H1 (cell line): ENCODE results near the gene RAD52. TPM values are rescaled to one million over a fixed set of nuclear protein-coding genes. Genes with fewer than 3 reads are reported as not detected.

Source experiments
- CTCF ChIA-PET: fragments of 300-600 bp; sonication (Branson Sonifier 250); formaldehyde crosslinking; loops from one replicate; lab custom pipeline; 2021; ENCODE audit not compliant: partially characterized antibody; lab: Charles Lee
- POLR2A ChIA-PET: fragments of 300-600 bp; sonication (Branson Sonifier 250); formaldehyde crosslinking; loops from one replicate; lab custom pipeline; 2021; ENCODE audit warnings: inconsistent platforms; ENCODE audit not compliant: partially characterized antibody; lab: Charles Lee
- DNase-seq, 2 experiments: peaks; one replicate each; pipeline versions ENCODE4 v3.0.0 to v3.0.0-alpha.2; 2010 to 2022; ENCODE audit warnings: low spot score in 2 of 2, low read depth in 1 of 2, mixed read lengths in 1 of 2
- FAIRE-seq: peaks from 2 replicates; lab custom pipeline; 2011; peaks lifted over from hg19 to GRCh38; lab: Jason Lieb, UNC
- H2AFZ ChIP-seq: 2 replicates; pipeline ENCODE4 v1.8.1; 2012; ENCODE audit warnings: low read length, inconsistent platforms
- H2AK5ac ChIP-seq: 2 replicates; pipeline ENCODE4 v1.6.1; 2013; ENCODE audit warnings: low read depth, low read length
- H2BK120ac ChIP-seq: replicated peaks from 2 replicates; pipeline ENCODE3; 2013; ENCODE audit warnings: low read depth, low read length, inconsistent platforms
- H2BK12ac ChIP-seq: 2 replicates; pipeline ENCODE4 v1.6.1; 2013; ENCODE audit warnings: low read depth, low read length
- H2BK15ac ChIP-seq: 2 replicates; pipeline ENCODE4 v1.6.1; 2013; ENCODE audit warnings: low read length
- H2BK20ac ChIP-seq: 2 replicates; pipeline ENCODE4 v1.6.1; 2013; ENCODE audit warnings: low read length
- H2BK5ac ChIP-seq: 2 replicates; pipeline ENCODE4 v1.6.1; 2013; ENCODE audit warnings: low read depth, low read length
- H3K14ac ChIP-seq: 2 replicates; pipeline ENCODE4 v1.6.1; 2013; ENCODE audit warnings: inconsistent platforms; ENCODE audit not compliant: insufficient read length
- H3K18ac ChIP-seq: 2 replicates; pipeline ENCODE4 v1.6.1; 2013; ENCODE audit warnings: low read length; ENCODE audit errors: extremely low read depth
- H3K23ac ChIP-seq: 2 replicates; pipeline ENCODE4 v1.6.1; 2013; ENCODE audit warnings: inconsistent platforms; ENCODE audit not compliant: insufficient read length
- H3K23me2 ChIP-seq: 2 replicates; pipeline ENCODE4 v1.6.1; 2013; ENCODE audit warnings: low read depth, low read length
- H3K27ac ChIP-seq: 2 replicates; pipeline ENCODE4 v1.6.1; 2011; ENCODE audit warnings: low read depth, low read length, inconsistent platforms
- H3K27me3 ChIP-seq, 4 experiments: replicated peaks in 1 of 4; 1 replicate in 1 of 4; 2 replicates in 3 of 4; pipeline versions ENCODE4 v1.6.1 to v1.8.1; 2011 to 2013; ENCODE audit warnings: low read length in 3 of 4, mild to moderate bottlenecking in 3 of 4, inconsistent platforms in 2 of 4, mixed read lengths in 2 of 4, moderate library complexity in 1 of 4; ENCODE audit not compliant: control insufficient read depth in 3 of 4, insufficient read depth in 3 of 4; ENCODE audit errors: extremely low read depth in 1 of 4
- H3K36me3 ChIP-seq, 4 experiments: 2 replicates each; pipeline versions ENCODE4 v1.6.1 to v1.8.1; 2011 to 2013; ENCODE audit warnings: mild to moderate bottlenecking in 4 of 4, low read length in 3 of 4, moderate library complexity in 2 of 4, control low read depth in 1 of 4, inconsistent platforms in 1 of 4; ENCODE audit not compliant: insufficient read depth in 4 of 4, control insufficient read depth in 2 of 4
- H3K4ac ChIP-seq: replicated peaks from 2 replicates; pipeline ENCODE3; 2013; ENCODE audit warnings: low read length, low read depth, mixed read lengths, inconsistent platforms; ENCODE audit not compliant: insufficient read length
- H3K4me1 ChIP-seq, 4 experiments: replicated peaks in 1 of 4; 1 replicate in 1 of 4; 2 replicates in 3 of 4; pipeline versions ENCODE4 v1.6.1 to v1.8.1; 2011 to 2013; ENCODE audit warnings: low read length in 3 of 4, inconsistent platforms in 2 of 4, mixed read lengths in 1 of 4; ENCODE audit not compliant: insufficient read depth in 4 of 4, control insufficient read depth in 3 of 4
- H3K4me2 ChIP-seq, 2 experiments: 2 replicates each; pipeline versions ENCODE4 v1.6.1 to v1.8.1; 2011 to 2013; ENCODE audit warnings: low read depth in 2 of 2, low read length in 2 of 2, control low read depth in 1 of 2, inconsistent platforms in 1 of 2, mild to moderate bottlenecking in 1 of 2; ENCODE audit not compliant: insufficient read depth in 1 of 2
- H3K4me3 ChIP-seq, 4 experiments: fragments of 200-600, 300-600 bp in 1 of 4; sonication (generic), shearing (Covaris generic), sonication (Bioruptor Twin) in 1 of 4; 2 replicates each; pipeline versions ENCODE4 v1.5.1 to v1.8.1; 2011 to 2016; ENCODE audit warnings: low read length in 4 of 4, low read depth in 3 of 4, control low read depth in 2 of 4, inconsistent platforms in 2 of 4, mild to moderate bottlenecking in 2 of 4, mixed read lengths in 1 of 4, moderate library complexity in 1 of 4; ENCODE audit not compliant: insufficient read depth in 2 of 4; ENCODE audit errors: extremely low read depth in 1 of 4
- H3K56ac ChIP-seq: replicated peaks from 2 replicates; pipeline ENCODE3; 2013; ENCODE audit warnings: low read depth, mild to moderate bottlenecking, mixed read lengths, low read length, inconsistent platforms; ENCODE audit not compliant: insufficient read length
- H3K79me1 ChIP-seq: 2 replicates; pipeline ENCODE4 v1.6.1; 2013; ENCODE audit warnings: low read depth, low read length, control low read depth
- H3K79me2 ChIP-seq, 2 experiments: 2 replicates each; pipeline versions ENCODE4 v1.6.1 to v1.8.1; 2012 to 2013; ENCODE audit warnings: low read length in 2 of 2, mild to moderate bottlenecking in 2 of 2, inconsistent platforms in 1 of 2; ENCODE audit not compliant: insufficient read depth in 2 of 2, control insufficient read depth in 1 of 2
- H3K9ac ChIP-seq, 4 experiments: replicated peaks in 1 of 4; 1 replicate in 1 of 4; 2 replicates in 3 of 4; pipeline versions ENCODE4 v1.6.1 to v1.8.1; 2011 to 2013; ENCODE audit warnings: low read depth in 3 of 4, low read length in 3 of 4, control low read depth in 2 of 4, mild to moderate bottlenecking in 2 of 4, moderate library complexity in 2 of 4, inconsistent platforms in 1 of 4; ENCODE audit errors: extremely low read depth in 1 of 4
- H3K9me3 ChIP-seq, 2 experiments: 2 replicates each; pipeline versions ENCODE4 v1.6.1 to v1.8.1; 2012 to 2013; ENCODE audit warnings: mild to moderate bottlenecking in 2 of 2, moderate library complexity in 2 of 2, control low read depth in 1 of 2, inconsistent platforms in 1 of 2, low read depth in 1 of 2, low read length in 1 of 2, mixed read lengths in 1 of 2; ENCODE audit not compliant: insufficient read depth in 2 of 2
- H4K20me1 ChIP-seq, 2 experiments: replicated peaks in 1 of 2; 2 replicates each; pipeline versions ENCODE3 to v1.8.1; 2011 to 2013; ENCODE audit warnings: inconsistent platforms in 2 of 2, low read length in 2 of 2, mild to moderate bottlenecking in 1 of 2; ENCODE audit not compliant: insufficient read depth in 2 of 2, control insufficient read depth in 1 of 2
- H4K5ac ChIP-seq: 2 replicates; pipeline ENCODE4 v1.6.1; 2013; ENCODE audit warnings: low read length, low read depth, mixed read lengths, inconsistent platforms; ENCODE audit not compliant: insufficient read length
- H4K8ac ChIP-seq: 2 replicates; pipeline ENCODE4 v1.8.0; 2013; ENCODE audit warnings: mild to moderate bottlenecking, moderate library complexity, low read length, inconsistent platforms; ENCODE audit not compliant: insufficient read depth; ENCODE audit errors: extremely low read depth
- H4K91ac ChIP-seq: replicated peaks from 2 replicates; pipeline ENCODE3; 2013; ENCODE audit warnings: low read length, mixed read lengths, inconsistent platforms; ENCODE audit not compliant: insufficient read length
- ATF3 ChIP-seq: IDR thresholded peaks from 2 replicates; pipeline ENCODE4 v1.6.1; 2011; ENCODE audit warnings: low read depth, mild to moderate bottlenecking, low read length; ENCODE audit not compliant: insufficient read depth
- HDAC2 ChIP-seq, 2 experiments: fragments of 300-600 bp in 1 of 2; sonication (generic) in 1 of 2; IDR thresholded peaks; 2 replicates each; pipeline ENCODE4 v1.6.1; 2011 to 2012; ENCODE audit warnings: low read depth in 2 of 2, low read length in 2 of 2, mild to moderate bottlenecking in 2 of 2, moderate library complexity in 2 of 2, borderline replicate concordance in 1 of 2, inconsistent platforms in 1 of 2
- RNF2 ChIP-seq: fragments of 200-900, 300-1000 bp; sonication (generic); IDR thresholded peaks from 2 replicates; pipeline ENCODE4 v1.7.1; 2016; ENCODE audit warnings: borderline replicate concordance, low read depth, mild to moderate bottlenecking, antibody characterized with exemption, low read length; ENCODE audit not compliant: poor library complexity, severe bottlenecking; ENCODE audit errors: missing control alignments
- TAF7 ChIP-seq: optimal IDR thresholded peaks from 2 replicates; pipeline ENCODE3; 2011; ENCODE audit warnings: low read depth, mild to moderate bottlenecking, inconsistent platforms, low read length, moderate library complexity, borderline replicate concordance
- ZNF274 ChIP-seq: IDR thresholded peaks from 2 replicates; pipeline ENCODE4 v1.7.0; 2012; ENCODE audit warnings: low read length, borderline replicate concordance; ENCODE audit errors: extremely low read depth
- WGBS, 2 experiments: shearing (Covaris generic) in 1 of 2; methylation state at CpG; one replicate each; pipeline versions ENCODE4 v1.1.6 to v1.1.7; 2013 to 2015; ENCODE audit warnings: low lambda C conversion rate in 2 of 2, mixed read lengths in 2 of 2, inconsistent platforms in 1 of 2, low coverage in 1 of 2, missing lambda C conversion rate in 1 of 2; ENCODE audit not compliant: insufficient replicate concordance in 2 of 2, insufficient coverage in 1 of 2, insufficient read length in 1 of 2; ENCODE audit errors: extremely low coverage in 1 of 2, missing lambda C conversion rate in 1 of 2; 5-methylcytosine and 5-hydroxymethylcytosine counted together
- polyA plus RNA-seq, 7 experiments: library from polyadenylated mRNA; depleted of rRNA in 3 of 7; stranded (reverse) in 5 of 7; unstranded in 2 of 7; fragments of >200 nt in 5 of 7; fragments of 200-250 nt in 2 of 7; gene quantifications; 1 replicate in 5 of 7; 2 replicates in 1 of 7; 4 replicates in 1 of 7; pipeline versions ENCODE4 v1.2.1 to v1.2.3, GENCODE V29; 2011 to 2013; ENCODE audit warnings: missing spikeins in 2 of 7, mixed read lengths in 2 of 7
- total RNA-seq: library from RNA; stranded (reverse); fragmentation: NEBNext Ultra II Directional; extraction: Animal tissue kit (Norgen Biotek cat#: 25700); gene quantifications from 2 replicates; pipeline ENCODE4 v1.2.1, GENCODE V29; 2021

The RAD52 gene
- total and polyA plus RNA-seq, 2 of the 8 experiments (the other 6 are each of a cell fraction or from before 2014, with no cell fraction given), result 12.5 to 14.3 TPM

GRCh38 chr12:969821-970220 is 20.3 kb upstream of the RAD52 start:
- POLR2A ChIA-PET, result interaction anchor here (1.7 kb wide), 1 partner anchor 21 kb away, joined by 4 read pairs; no protein-coding TSS in a partner anchor
- no peaks in the 10 kb centered on the region for H3K79me1 ChIP-seq
- H3K79me2 ChIP-seq, result no peaks in the 10 kb centered on the region
- H3K36me3 ChIP-seq, result no peaks in the 10 kb centered on the region
- no peak overlapping the region for H3K56ac ChIP-seq
- H3K4me3 ChIP-seq, result no peak overlapping the region
- H4K5ac ChIP-seq, result no peak overlapping the region
- H2BK15ac ChIP-seq, result no peak overlapping the region
- H4K91ac ChIP-seq, result no peak overlapping the region
- no peaks in the 10 kb centered on the region for H3K4me1 ChIP-seq
- no peak overlapping the region for H3K18ac ChIP-seq
- H4K20me1 ChIP-seq, result no peaks in the 10 kb centered on the region
- no peak overlapping the region for H2AFZ ChIP-seq
- H2AK5ac ChIP-seq, result no peak overlapping the region
- H3K23me2 ChIP-seq, result no peaks in the 10 kb centered on the region
- H3K23ac ChIP-seq, result no peak overlapping the region
- no peak overlapping the region for H2BK120ac ChIP-seq
- H2BK12ac ChIP-seq, result no peak overlapping the region
- 89 to 100% methylated on average over 1 to 8 of the region's 8 CpGs for WGBS, 2 experiments
- H2BK5ac ChIP-seq, result no peak overlapping the region
- H3K4me2 ChIP-seq, result no peak overlapping the region
- no peak overlapping the region for H3K4ac ChIP-seq
- no peaks in the 10 kb centered on the region for H3K27me3 ChIP-seq
- no peak overlapping the region for H2BK20ac ChIP-seq
- no peaks in the 10 kb centered on the region; a peak in 1 of 4 replicates for H3K9me3 ChIP-seq
- CTCF ChIA-PET, result no interaction called here
- TF ChIP-seq HDAC2 (IDR thresholded peaks at IDR 0.05; ENCODE audit: borderline replicate concordance in 1 of 2, low read depth in 2 of 2, low read length in 2 of 2) (no peak), TAF7 (no peak), ATF3 (no peak), ZNF274 (no peak), RNF2 (no peak)
- H3K9ac ChIP-seq, result no peak overlapping the region
- H4K8ac ChIP-seq, result no peak overlapping the region
- no peak for DNase-seq
- H3K14ac ChIP-seq, result no peak overlapping the region
- no peak for FAIRE-seq
- no peak overlapping the region for H3K27ac ChIP-seq
